SK-N-SH (cell line): ENCODE results near the gene ZNF79. TPM values are rescaled to one million over a fixed set of nuclear protein-coding genes. Genes with fewer than 3 reads are reported as not detected.

ENCODE experiments used
- CTCF ChIA-PET: fragments of 300-600, 350-600 bp; formaldehyde crosslinking; extraction: SDS; loops from one replicate; lab custom pipeline; 2021; lab: Yijun Ruan, JAX
- POLR2A ChIA-PET: fragments of 350-600 bp; sonication (Branson Sonifier 250); formaldehyde crosslinking; extraction: SDS; loops from one replicate; lab custom pipeline; 2020; ENCODE audit warnings: antibody characterized with exemption, inconsistent platforms; lab: Yijun Ruan, JAX
- DNase-seq: peaks from one replicate; pipeline ENCODE4 v3.0.0; 2012
- H2AFZ ChIP-seq: fragments of 200-600 bp; sonication (generic); 2 replicates; pipeline ENCODE4 v1.8.1; 2016; ENCODE audit warnings: antibody characterized with exemption, mild to moderate bottlenecking, low read depth
- H3F3A ChIP-seq: fragments of 200-600 bp; sonication (generic); replicated peaks from 2 replicates; pipeline ENCODE3; 2016; ENCODE audit warnings: antibody characterized with exemption, mild to moderate bottlenecking; ENCODE audit not compliant: insufficient read depth
- H3K27ac ChIP-seq, 2 experiments: fragments of 200-500 bp in 1 of 2; fragments of 200-600 bp in 1 of 2; sonication (Bioruptor generic) in 1 of 2; sonication (generic), shearing (Covaris generic) in 1 of 2; 2 replicates each; pipeline versions ENCODE4 v1.5.1 to v1.6.1; 2014 to 2016; ENCODE audit warnings: low read depth in 2 of 2, inconsistent platforms in 1 of 2, low read length in 1 of 2, mild to moderate bottlenecking in 1 of 2, mixed read lengths in 1 of 2
- H3K27me3 ChIP-seq: fragments of 200-600 bp; sonication (generic), shearing (Covaris generic); 2 replicates; pipeline ENCODE4 v1.6.1; 2016; ENCODE audit warnings: mixed run types; ENCODE audit not compliant: insufficient read depth
- H3K36me3 ChIP-seq, 2 experiments: fragments of 200-500 bp in 1 of 2; fragments of 200-600 bp in 1 of 2; sonication (Bioruptor generic) in 1 of 2; sonication (generic) in 1 of 2; replicated peaks in 1 of 2; 2 replicates each; pipeline versions ENCODE3 to v1.5.1; 2014 to 2016; ENCODE audit warnings: low read length in 1 of 2, mild to moderate bottlenecking in 1 of 2; ENCODE audit not compliant: insufficient read depth in 2 of 2, control insufficient read depth in 1 of 2
- H3K4me1 ChIP-seq, 2 experiments: fragments of 200-500 bp in 1 of 2; fragments of 200-600 bp in 1 of 2; sonication (Bioruptor generic) in 1 of 2; sonication (generic), shearing (Covaris generic) in 1 of 2; 2 replicates each; pipeline versions ENCODE4 v1.5.1 to v1.6.1; 2014 to 2016; ENCODE audit warnings: low read depth in 1 of 2, low read length in 1 of 2, mixed run types in 1 of 2; ENCODE audit not compliant: insufficient read depth in 2 of 2, control insufficient read depth in 1 of 2
- H3K4me2 ChIP-seq: fragments of 200-600 bp; sonication (generic), shearing (Covaris generic); 2 replicates; pipeline ENCODE4 v1.6.1; 2017; ENCODE audit warnings: mixed run types
- H3K4me3 ChIP-seq, 2 experiments: fragments of 200-500 bp in 1 of 2; fragments of 200-600 bp in 1 of 2; sonication (Bioruptor generic) in 1 of 2; sonication (generic), shearing (Covaris generic) in 1 of 2; 2 replicates each; pipeline versions ENCODE4 v1.5.1 to v1.8.1; 2014 to 2016; ENCODE audit warnings: low read depth in 2 of 2, inconsistent platforms in 1 of 2, low read length in 1 of 2, mild to moderate bottlenecking in 1 of 2, mixed read lengths in 1 of 2, moderate library complexity in 1 of 2
- H3K79me2 ChIP-seq: fragments of 200-600 bp; sonication (generic); 2 replicates; pipeline ENCODE4 v1.8.1; 2017; ENCODE audit warnings: mild to moderate bottlenecking; ENCODE audit not compliant: insufficient read depth
- H3K9ac ChIP-seq: fragments of 200-600 bp; sonication (generic); 2 replicates; pipeline ENCODE4 v1.6.1; 2017; ENCODE audit warnings: mixed run types
- H3K9me2 ChIP-seq: fragments of 200-600 bp; sonication (generic); 2 replicates; pipeline ENCODE4 v1.6.1; 2017; ENCODE audit warnings: mixed run types
- H3K9me3 ChIP-seq: fragments of 200-600 bp; sonication (generic); 2 replicates; pipeline ENCODE4 v1.6.1; 2017; ENCODE audit warnings: mixed run types, mild to moderate bottlenecking, moderate library complexity
- H4K20me1 ChIP-seq: fragments of 200-600 bp; sonication (generic); 2 replicates; pipeline ENCODE4 v1.6.1; 2017; ENCODE audit warnings: mild to moderate bottlenecking, mixed run types; ENCODE audit not compliant: insufficient read depth
- EZH2phosphoT487 ChIP-seq: fragments of 200-600 bp; sonication (generic); IDR thresholded peaks from 2 replicates; pipeline ENCODE4 v1.6.1; 2017; ENCODE audit warnings: low read depth, mixed run types, mild to moderate bottlenecking, antibody characterized with exemption, moderate library complexity, borderline replicate concordance
- FOSL2 ChIP-seq: IDR thresholded peaks from 2 replicates; pipeline ENCODE4 v1.4.0; 2012; ENCODE audit warnings: low read depth, mild to moderate bottlenecking, moderate library complexity, borderline replicate concordance
- FOXM1 ChIP-seq: IDR thresholded peaks from 2 replicates; pipeline ENCODE4 v1.4.0; 2012; ENCODE audit warnings: low read depth, mild to moderate bottlenecking
- JUND ChIP-seq: IDR thresholded peaks from 2 replicates; pipeline ENCODE4 v1.4.0; 2012
- MAX ChIP-seq: IDR thresholded peaks from 2 replicates; pipeline ENCODE4 v1.4.0; 2012; ENCODE audit warnings: low read depth
- MEF2A ChIP-seq: IDR thresholded peaks from 2 replicates; pipeline ENCODE4 v1.4.0; 2012; ENCODE audit warnings: low read depth, borderline replicate concordance
- NFIC ChIP-seq: IDR thresholded peaks from 2 replicates; pipeline ENCODE4 v1.4.0; 2012; ENCODE audit warnings: borderline replicate concordance
- RAD21 ChIP-seq: IDR thresholded peaks from 2 replicates; pipeline ENCODE4 v1.6.1; 2012; ENCODE audit warnings: mild to moderate bottlenecking, low read length
- REST ChIP-seq: IDR thresholded peaks from 2 replicates; pipeline ENCODE4 v1.6.1; 2012; ENCODE audit warnings: mild to moderate bottlenecking, low read depth, low read length, moderate library complexity
- RXRA ChIP-seq: IDR thresholded peaks from 2 replicates; pipeline ENCODE4 v1.4.0; 2012; ENCODE audit warnings: low read depth, mild to moderate bottlenecking, borderline replicate concordance
- SIN3A ChIP-seq: IDR thresholded peaks from 2 replicates; pipeline ENCODE4 v1.6.1; 2012; ENCODE audit warnings: low read depth, mild to moderate bottlenecking, low read length, moderate library complexity, borderline replicate concordance
- SMC3 ChIP-seq: IDR thresholded peaks from 2 replicates; pipeline ENCODE4 v1.6.1; 2012; ENCODE audit warnings: low read depth, low read length, improper control_type of control experiment
- USF1 ChIP-seq: IDR thresholded peaks from 2 replicates; pipeline ENCODE4 v1.4.0; 2012; ENCODE audit warnings: low read depth, borderline replicate concordance
- ZBTB33 ChIP-seq: IDR thresholded peaks from 2 replicates; pipeline ENCODE4 v1.4.0; 2012; ENCODE audit warnings: low read depth, borderline replicate concordance
- WGBS: methylation state at CpG from one replicate; pipeline ENCODE4 v1.1.6; 2017; ENCODE audit warnings: low lambda C conversion rate; 5-methylcytosine and 5-hydroxymethylcytosine counted together
- polyA plus RNA-seq, 3 experiments: library from polyadenylated mRNA; depleted of rRNA; stranded (reverse); fragments of >200 nt; gene quantifications; 2 replicates each; pipeline ENCODE4 v1.2.3, GENCODE V29; 2012

Gene ZNF79
- polyA plus RNA-seq, 1 of the 3 experiments (the other 2 are of a cell fraction), result 4.6 TPM

- ChIA-PET CTCF (interaction anchor here (0.7 to 1.7 kb wide), 3 partner anchors 12 to 208 kb away, joined by 3 to 5 read pairs (median 3); no protein-coding TSS in a partner anchor), POLR2A (no interaction called here)
- TF ChIP-seq JUND, result no peak
- no peak for TF ChIP-seq REST
- TF ChIP-seq RXRA, result no peak
- no peak for TF ChIP-seq FOSL2
- no peak for TF ChIP-seq USF1
- no peak for TF ChIP-seq FOXM1
- TF ChIP-seq, all 33 proteins: peak for 0
- peak overlapping the region; percentile 91 for H3K4me2 ChIP-seq
- no peaks in the 10 kb centered on the region for H3K9me3 ChIP-seq
- H4K20me1 ChIP-seq, result peaks cover 10% of the 10 kb centered on the region; the same call in 1 of the 2 replicates
- peak overlapping the region; percentile 90 to 97 for H3K4me3 ChIP-seq
- H3K27ac ChIP-seq, result no peak overlapping the region; a peak in 2 of 4 replicates
- H3K9ac ChIP-seq, result peak overlapping the region; percentile 72
- H3K27me3 ChIP-seq, result no peaks in the 10 kb centered on the region
- DNase-seq, result no peak
- 45% methylated on average over 6 of the region's 6 CpGs for WGBS
- peaks cover 4% of the 10 kb centered on the region for H3F3A ChIP-seq
- peaks cover 7 to 18% of the 10 kb centered on the region in 2 experiments; a peak in 3 of 4 replicates for H3K4me1 ChIP-seq
- peaks cover 3 to 7% of the 10 kb centered on the region in 2 experiments for H3K36me3 ChIP-seq
- H3K79me2 ChIP-seq, result peaks cover 55% of the 10 kb centered on the region
- no peak overlapping the region for H2AFZ ChIP-seq
- H3K9me2 ChIP-seq, result no peaks in the 10 kb centered on the region
Observed at GRCh38 chr9:127422787-127423186, 1.4 kb upstream of the ZNF79 start.

- Histone ChIP-seq H3K79me2 (peaks cover 62% of the 10 kb centered on the region), H3K9me3 (no peaks in the 10 kb centered on the region), H4K20me1 (peaks cover 10% of the 10 kb centered on the region; the same call in 1 of the 2 replicates), H3K4me2 (peak overlapping the region; percentile 91), H3K4me1 (peaks cover 7 to 18% of the 10 kb centered on the region in 2 experiments; a peak in 3 of 4 replicates), H3F3A (peaks cover 4% of the 10 kb centered on the region), H3K36me3 (peaks cover 6 to 9% of the 10 kb centered on the region in 2 experiments), H3K9me2 (no peaks in the 10 kb centered on the region), H3K27me3 (no peaks in the 10 kb centered on the region), H2AFZ (peak overlapping the region; percentile 93), H3K27ac (peak overlapping the region; percentile 82 to 98), H3K9ac (peak overlapping the region; percentile 72), H3K4me3 (peak overlapping the region; percentile 90 to 97)
- DNase-seq, result no peak
- POLR2A ChIA-PET, result interaction anchor here (1.0 to 2.2 kb wide), 5 partner anchors 8 to 362 kb away, joined by 3 to 12 read pairs (median 4); partner anchors contain the start of genes CDK9 and SLC2A8
- CTCF ChIA-PET, result interaction anchor here (0.9 to 1.7 kb wide), 3 partner anchors 13 to 209 kb away, joined by 3 to 5 read pairs (median 3); no protein-coding TSS in a partner anchor
- 4% methylated on average over 9 of the region's 9 CpGs for WGBS
- TF ChIP-seq MEF2A, result no peak
- TF ChIP-seq RAD21, result no peak
- no peak for TF ChIP-seq EZH2phosphoT487
- TF ChIP-seq SIN3A, result no peak
- no peak for TF ChIP-seq SMC3
- no peak for TF ChIP-seq ZBTB33
- TF ChIP-seq MAX, result no peak
- no peak for TF ChIP-seq NFIC
- TF ChIP-seq REST, result no peak
Observed at GRCh38 chr9:127423476-127423933, 677 bp upstream of the ZNF79 start.
